Bronchial epithelial cell (primary cell): ENCODE results near the gene PRKCE. TPM values are rescaled to one million over a fixed set of nuclear protein-coding genes. Genes with fewer than 3 reads are reported as not detected.
A peak's percentile ranks its signal among the peaks of the same experiment; 100 is the strongest.

Experiments
- DNase-seq: peaks from one replicate; pipeline ENCODE4 v3.0.0-alpha.2; 2010; ENCODE audit warnings: low read depth
- FAIRE-seq: peaks from 2 replicates; lab custom pipeline; 2011; peaks lifted over from hg19 to GRCh38; lab: Jason Lieb, UNC
- H3K27me3 ChIP-seq: 2 replicates; pipeline ENCODE4 v1.5.1; 2011; ENCODE audit warnings: low read length; ENCODE audit not compliant: control insufficient read depth, insufficient read depth
- H3K36me3 ChIP-seq: 2 replicates; pipeline ENCODE4 v1.5.1; 2011; ENCODE audit warnings: low read length; ENCODE audit not compliant: control insufficient read depth, insufficient read depth
- H3K4me3 ChIP-seq: 2 replicates; pipeline ENCODE4 v1.5.1; 2011; ENCODE audit warnings: mild to moderate bottlenecking, low read depth, low read length, control low read depth
- CTCF ChIP-seq: IDR thresholded peaks from 2 replicates; pipeline ENCODE4 v1.5.1; 2011; ENCODE audit warnings: mild to moderate bottlenecking, moderate library complexity, low read length, control low read depth, inconsistent platforms; ENCODE audit not compliant: insufficient read depth, severe bottlenecking
- total RNA-seq: library from RNA; depleted of rRNA; stranded (reverse); fragments of >200 nt; gene quantifications from 2 replicates; pipeline ENCODE4 v1.2.1, GENCODE V29; 2014

Gene PRKCE
- total RNA-seq, 1 donor from 2014 or later = 6.3 TPM

GRCh38 chr2:45918463-45919159 is 267.1 kb downstream of the PRKCE start:
- Histone ChIP-seq H3K4me3 (no peak overlapping the region), H3K27me3 (no peaks in the 10 kb centered on the region), H3K36me3 (no peaks in the 10 kb centered on the region)
- no peak for TF ChIP-seq CTCF
- no peak for DNase-seq
- FAIRE-seq = no peak

- FAIRE-seq (no peak), DNase-seq (no peak)
- Histone ChIP-seq H3K27me3 (no peaks in the 10 kb centered on the region), H3K36me3 (no peaks in the 10 kb centered on the region), H3K4me3 (no peak overlapping the region)
- TF ChIP-seq CTCF = no peak
Observed at GRCh38 chr2:45919160-45919650, 267.7 kb downstream of the PRKCE start.

GRCh38 chr2:45919711-45920111 is 268.2 kb downstream of the PRKCE start:
- TF ChIP-seq CTCF = no peak
- DNase-seq (peak; percentile 81), FAIRE-seq (peak; percentile 83)
- Histone ChIP-seq H3K4me3 (no peak overlapping the region), H3K27me3 (no peaks in the 10 kb centered on the region), H3K36me3 (no peaks in the 10 kb centered on the region)

GRCh38 chr2:45921921-45922320 is 270.4 kb downstream of the PRKCE start:
- Histone ChIP-seq H3K27me3 (no peaks in the 10 kb centered on the region), H3K4me3 (no peak overlapping the region), H3K36me3 (no peaks in the 10 kb centered on the region)
- FAIRE-seq (no peak), DNase-seq (no peak)
- TF ChIP-seq CTCF = no peak

- DNase-seq (no peak), FAIRE-seq (no peak)
- TF ChIP-seq CTCF = no peak
- no peaks in the 10 kb centered on the region for H3K36me3 ChIP-seq
- H3K27me3 ChIP-seq = no peaks in the 10 kb centered on the region
- H3K4me3 ChIP-seq = no peak overlapping the region
Observed at GRCh38 chr2:45922577-45922988, 271.1 kb downstream of the PRKCE start.

GRCh38 chr2:45923701-45924100 is 272.2 kb downstream of the PRKCE start:
- FAIRE-seq (no peak), DNase-seq (no peak)
- no peak for TF ChIP-seq CTCF
- Histone ChIP-seq H3K36me3 (no peaks in the 10 kb centered on the region), H3K27me3 (no peaks in the 10 kb centered on the region), H3K4me3 (no peak overlapping the region)
